ENCODE results near the gene RPL13A.

- TF ChIP-seq CTCF (IDR thresholded peaks at IDR 0.05) (peak; percentile 87), REST (IDR thresholded peaks at IDR 0.05; ENCODE audit: insufficient read depth in 1 of 2, low read depth in 2 of 2, low read length in 1 of 2) (no peak), POLR2AphosphoS5 (IDR thresholded peaks at IDR 0.05; ENCODE audit: low read depth, low read length) (no peak)
These were observed 19.2 kb downstream of the RPL13A start for GRCh38 chr19:49506575-49507105.
